ENCODE data around the gene PLCL2.

Gene PLCL2

GRCh38 chr3:17044855-17045254 is 160.1 kb downstream of the PLCL2 start:
- TF ChIP-seq CTCF (IDR thresholded peaks at IDR 0.05; ENCODE audit: control insufficient read depth, extremely low read depth, insufficient read depth): no peak
- H3K4me3 ChIP-seq (ENCODE audit: low read depth, low read length): no peak overlapping the region
- DNase-seq (ENCODE audit: low read depth): no peak

GRCh38 chr3:17045705-17046104 is 160.9 kb downstream of the PLCL2 start:
- DNase-seq (ENCODE audit: low read depth): no peak
- H3K4me3 ChIP-seq (ENCODE audit: low read depth, low read length): no peak overlapping the region
- no peak for TF ChIP-seq CTCF (IDR thresholded peaks at IDR 0.05; ENCODE audit: control insufficient read depth, extremely low read depth, insufficient read depth)

- DNase-seq (ENCODE audit: low read depth): no peak
- no peak for TF ChIP-seq CTCF (IDR thresholded peaks at IDR 0.05; ENCODE audit: control insufficient read depth, extremely low read depth, insufficient read depth)
- no peak overlapping the region for H3K4me3 ChIP-seq (ENCODE audit: low read depth, low read length)
These were observed 161.9 kb downstream of the PLCL2 start for GRCh38 chr3:17046623-17047022.

GRCh38 chr3:17047162-17047561 is 162.4 kb downstream of the PLCL2 start:
- H3K4me3 ChIP-seq (ENCODE audit: low read depth, low read length): no peak overlapping the region
- no peak for TF ChIP-seq CTCF (IDR thresholded peaks at IDR 0.05; ENCODE audit: control insufficient read depth, extremely low read depth, insufficient read depth)

GRCh38 chr3:17047894-17048293 is 163.1 kb downstream of the PLCL2 start:
- no peak for DNase-seq (ENCODE audit: low read depth)
- H3K4me3 ChIP-seq (ENCODE audit: low read depth, low read length): no peak overlapping the region
- TF ChIP-seq CTCF (IDR thresholded peaks at IDR 0.05; ENCODE audit: control insufficient read depth, extremely low read depth, insufficient read depth): no peak

More at GRCh38 chr3:17047162-17047561, 162.4 kb downstream of the PLCL2 start:
- DNase-seq (ENCODE audit: low read depth): no peak

GRCh38 chr3:17050071-17050470 is 165.3 kb downstream of the PLCL2 start:
- DNase-seq (ENCODE audit: low read depth): no peak

More at GRCh38 chr3:17050071-17050470, 165.3 kb downstream of the PLCL2 start:
- H3K4me3 ChIP-seq (ENCODE audit: low read depth, low read length): no peak overlapping the region
- no peak for TF ChIP-seq CTCF (IDR thresholded peaks at IDR 0.05; ENCODE audit: control insufficient read depth, extremely low read depth, insufficient read depth)
